Lung (tissue), 12 donors: ENCODE results near the gene KRT34. TPM values are rescaled to one million over a fixed set of nuclear protein-coding genes. Genes with fewer than 3 reads are reported as not detected.

Source experiments
- ATAC-seq: fragments of 200-7000 bp; cut with Tn5 transposase; one replicate; pipeline ENCODE4 v1.9.1; 2020; ENCODE audit warnings: moderate number of reproducible peaks; ENCODE audit not compliant: insufficient read depth, low FRiP score
- DNase-seq, 3 donors: peaks; one replicate each; pipeline ENCODE4 v3.0.0-alpha.2; 2013 to 2017
- H3K27ac ChIP-seq, 2 donors: one replicate each; pipeline ENCODE4 v1.5.1; 2013; ENCODE audit warnings: mild to moderate bottlenecking in 2 of 2, moderate library complexity in 2 of 2, control low read depth in 1 of 2, inconsistent platforms in 1 of 2, low read depth in 1 of 2, low read length in 1 of 2
- H3K27me3 ChIP-seq, 3 donors: one replicate each; pipeline ENCODE4 v1.5.1; 2013; ENCODE audit warnings: low read length in 2 of 3; ENCODE audit not compliant: control insufficient read depth in 3 of 3, insufficient read depth in 3 of 3
- H3K36me3 ChIP-seq, 4 donors: one replicate each; pipeline ENCODE4 v1.5.1; 2013; ENCODE audit warnings: low read length in 4 of 4, mild to moderate bottlenecking in 1 of 4, moderate library complexity in 1 of 4; ENCODE audit not compliant: control insufficient read depth in 4 of 4, insufficient read depth in 4 of 4
- H3K4me1 ChIP-seq, 5 donors: one replicate each; pipeline ENCODE4 v1.5.1; 2013; ENCODE audit warnings: low read length in 5 of 5, mild to moderate bottlenecking in 2 of 5, moderate library complexity in 1 of 5; ENCODE audit not compliant: control insufficient read depth in 5 of 5, insufficient read depth in 5 of 5
- H3K4me3 ChIP-seq: one replicate; pipeline ENCODE4 v1.5.1; 2013; ENCODE audit warnings: mild to moderate bottlenecking, control low read depth, moderate library complexity
- H3K9ac ChIP-seq, 2 donors: one replicate each; pipeline ENCODE4 v1.5.1; 2013; ENCODE audit warnings: low read length in 2 of 2, control low read depth in 1 of 2; ENCODE audit not compliant: insufficient read depth in 1 of 2
- H3K9me3 ChIP-seq, 4 donors: one replicate each; pipeline ENCODE4 v1.5.1; 2013; ENCODE audit warnings: low read length in 3 of 4, mild to moderate bottlenecking in 1 of 4, moderate library complexity in 1 of 4; ENCODE audit not compliant: control insufficient read depth in 4 of 4, insufficient read depth in 3 of 4
- CTCF ChIP-seq: IDR thresholded peaks from 2 replicates; pipeline ENCODE4 v1.5.1; 2012; ENCODE audit warnings: mild to moderate bottlenecking; ENCODE audit errors: control extremely low read depth, extremely low read depth
- whole genome bisulfite sequencing, 2 donors: extraction: QIAGEN DNeasy Blood & Tissue Kit; methylation state at CpG; one replicate each; pipeline ENCODE4 v1.1.7; 2013; 5-methylcytosine and 5-hydroxymethylcytosine counted together
- polyA plus RNA-seq, 2 donors: library from polyadenylated mRNA; stranded (reverse); fragments of 200-250 nt; gene quantifications; one replicate each; pipeline ENCODE4 v1.2.1, GENCODE V29; 2013
- total RNA-seq, 2 donors: library from RNA; depleted of rRNA in 1 of 2; stranded (reverse); fragments of >200 nt in 1 of 2; gene quantifications; one replicate each; pipeline ENCODE4 v1.2.1, GENCODE V29; 2014 to 2021
- donor health status: control.
- donor health status: control.
- donor health status: Bipolar disorder and iron deficiency.
- donor health status: healthy.
- donor health status: DM: yes; HTN: yes; CAD: no.

Gene KRT34
- total and polyA plus RNA-seq, 4 donors: not detected

GRCh38 chr17:41420134-41420533 is 38.0 kb upstream of the KRT34 start:
- Histone ChIP-seq H3K4me1 (peaks cover 0 to 1% (median 0%) of the 10 kb centered on the region in 5 donors), H3K9me3 (no peaks in the 10 kb centered on the region), H3K36me3 (no peaks in the 10 kb centered on the region), H3K27me3 (no peaks in the 10 kb centered on the region), H3K27ac (no peak overlapping the region), H3K9ac (no peak overlapping the region), H3K4me3 (no peak overlapping the region)
- ATAC-seq (no peak), DNase-seq (no peak)
- no peak for TF ChIP-seq CTCF
- WGBS, 2 donors: 67 to 70% methylated on average over 4 of the region's 4 CpGs

GRCh38 chr17:41419716-41420115 is 37.6 kb upstream of the KRT34 start:
- TF ChIP-seq CTCF: no peak
- peaks cover 0 to 1% (median 0%) of the 10 kb centered on the region in 5 donors for H3K4me1 ChIP-seq
- no peaks in the 10 kb centered on the region for H3K9me3 ChIP-seq
- no peak for ATAC-seq
- WGBS, 2 donors: 89 to 90% methylated on average over 4 of the region's 4 CpGs
- DNase-seq: no peak
- no peak overlapping the region for H3K4me3 ChIP-seq
- H3K27ac ChIP-seq: no peak overlapping the region
- no peaks in the 10 kb centered on the region for H3K27me3 ChIP-seq
- H3K36me3 ChIP-seq: no peaks in the 10 kb centered on the region
- no peak overlapping the region for H3K9ac ChIP-seq

GRCh38 chr17:41418116-41418860 is 36.2 kb upstream of the KRT34 start:
- ATAC-seq (no peak), DNase-seq (no peak)
- Histone ChIP-seq H3K36me3 (no peaks in the 10 kb centered on the region), H3K27ac (no peak overlapping the region), H3K9ac (no peak overlapping the region), H3K4me3 (no peak overlapping the region), H3K9me3 (peaks cover 0 to 1% (median 0%) of the 10 kb centered on the region in 4 donors), H3K4me1 (peaks cover 0 to 1% (median 0%) of the 10 kb centered on the region in 5 donors), H3K27me3 (no peaks in the 10 kb centered on the region)
- TF ChIP-seq CTCF: no peak
- WGBS, 2 donors: 87 to 91% methylated on average over 7 of the region's 7 CpGs
